KMS-11 (cell line): ENCODE results near the gene CLINT1.

ENCODE experiments used
- H2AFZ ChIP-seq: fragments of 200-600 bp; sonication (generic); 2 replicates; pipeline ENCODE4 v1.6.1; 2016; ENCODE audit warnings: antibody characterized with exemption, mixed run types, low read depth
- H3K27ac ChIP-seq: fragments of 200-600 bp; sonication (generic); 2 replicates; pipeline ENCODE4 v1.6.1; 2016; ENCODE audit warnings: mild to moderate bottlenecking, mixed run types
- H3K27me3 ChIP-seq: fragments of 200-600 bp; sonication (generic); 2 replicates; pipeline ENCODE4 v1.6.1; 2017; ENCODE audit warnings: mild to moderate bottlenecking, low read depth, mixed run types, moderate library complexity; ENCODE audit not compliant: insufficient read depth
- H3K36me3 ChIP-seq: fragments of 200-600 bp; sonication (generic); 2 replicates; pipeline ENCODE4 v1.6.1; 2017; ENCODE audit warnings: mild to moderate bottlenecking, mixed run types; ENCODE audit not compliant: insufficient read depth
- H3K4me1 ChIP-seq: fragments of 200-600 bp; sonication (generic); 2 replicates; pipeline ENCODE4 v1.6.1; 2016; ENCODE audit warnings: mild to moderate bottlenecking, low read depth, mixed run types; ENCODE audit not compliant: poor library complexity, severe bottlenecking
- H3K4me2 ChIP-seq: fragments of 200-600 bp; sonication (generic); 2 replicates; pipeline ENCODE4 v1.7.0; 2016; ENCODE audit warnings: mild to moderate bottlenecking, mixed run types
- H3K4me3 ChIP-seq: fragments of 200-600 bp; sonication (generic); IDR thresholded peaks from 2 replicates; pipeline ENCODE4 v1.6.1; 2017; ENCODE audit warnings: low read depth, low read length, mixed read lengths; ENCODE audit not compliant: insufficient read depth
- H3K79me2 ChIP-seq: fragments of 200-600 bp; sonication (generic); 2 replicates; pipeline ENCODE4 v1.6.1; 2016; ENCODE audit warnings: low read depth, mixed run types; ENCODE audit not compliant: insufficient read depth
- H3K9ac ChIP-seq: fragments of 200-600 bp; sonication (generic); 2 replicates; pipeline ENCODE4 v1.6.1; 2016; ENCODE audit warnings: mild to moderate bottlenecking, mixed run types
- H4K20me1 ChIP-seq: fragments of 200-600 bp; sonication (generic); 2 replicates; pipeline ENCODE4 v1.6.1; 2016; ENCODE audit warnings: mild to moderate bottlenecking, mixed run types; ENCODE audit not compliant: insufficient read depth
- CTCF ChIP-seq: fragments of 200-600 bp; sonication (generic); conservative IDR thresholded peaks from 2 replicates; pipeline ENCODE4 v1.6.1; 2017; ENCODE audit warnings: low read depth, mild to moderate bottlenecking, antibody characterized with exemption, low read length, moderate library complexity, mixed read lengths

Gene CLINT1

GRCh38 chr5:157820593-157821252, 38.2 kb downstream of the CLINT1 start:
- TF ChIP-seq CTCF, result peak; percentile 61
- Histone ChIP-seq H3K36me3 (no peaks in the 10 kb centered on the region), H3K4me3 (no peak overlapping the region), H3K27me3 (no peaks in the 10 kb centered on the region), H3K9ac (no peak overlapping the region; the same call in 1 of the 2 replicates), H3K4me2 (peak overlapping the region; percentile 39), H3K4me1 (peaks cover 69% of the 10 kb centered on the region), H3K27ac (peak overlapping the region; percentile 23; the same call in 1 of the 2 replicates), H3K79me2 (peaks cover 84% of the 10 kb centered on the region), H2AFZ (no peak overlapping the region), H4K20me1 (no peaks in the 10 kb centered on the region)

GRCh38 chr5:157819502-157820115, 39.3 kb downstream of the CLINT1 start:
- Histone ChIP-seq H3K4me3 (no peak overlapping the region), H3K27ac (peak overlapping the region; percentile 24; the same call in 1 of the 2 replicates), H2AFZ (no peak overlapping the region), H3K36me3 (no peaks in the 10 kb centered on the region), H3K79me2 (peaks cover 73% of the 10 kb centered on the region), H4K20me1 (no peaks in the 10 kb centered on the region), H3K9ac (no peak overlapping the region), H3K27me3 (no peaks in the 10 kb centered on the region), H3K4me1 (peaks cover 58% of the 10 kb centered on the region), H3K4me2 (no peak overlapping the region)
- no peak for TF ChIP-seq CTCF

DNA sequence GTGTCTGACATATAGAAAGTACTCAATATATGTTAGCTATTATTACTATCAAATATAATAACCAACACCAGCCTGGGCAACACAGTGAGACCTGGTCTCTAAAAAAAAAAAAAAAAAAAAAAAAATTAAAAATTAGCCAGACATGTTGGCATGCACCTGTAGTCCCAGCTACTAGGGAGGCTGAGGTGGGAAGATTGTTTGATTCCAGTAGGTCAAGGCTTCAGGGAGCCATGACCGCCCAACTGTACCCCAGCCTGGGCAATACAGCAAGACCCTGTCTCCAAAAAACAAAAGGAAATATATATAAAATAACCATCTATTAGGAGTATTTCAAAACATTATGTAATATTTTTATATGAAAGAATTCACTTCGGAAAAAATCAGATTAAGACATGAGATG, 40.6 kb downstream of the CLINT1 start:
- H2AFZ ChIP-seq, result no peak overlapping the region
- no peaks in the 10 kb centered on the region for H3K27me3 ChIP-seq
- peaks cover 61% of the 10 kb centered on the region for H3K79me2 ChIP-seq
- H3K4me3 ChIP-seq, result no peak overlapping the region
- no peak for TF ChIP-seq CTCF
- peaks cover 54% of the 10 kb centered on the region for H3K4me1 ChIP-seq
- no peaks in the 10 kb centered on the region for H4K20me1 ChIP-seq
- H3K27ac ChIP-seq, result no peak overlapping the region
- H3K9ac ChIP-seq, result no peak overlapping the region
- H3K4me2 ChIP-seq, result no peak overlapping the region
- no peaks in the 10 kb centered on the region for H3K36me3 ChIP-seq

GRCh38 chr5:157817928-157818327, 41.0 kb downstream of the CLINT1 start:
- TF ChIP-seq CTCF, result no peak
- H3K4me2 ChIP-seq, result no peak overlapping the region
- peaks cover 50% of the 10 kb centered on the region for H3K4me1 ChIP-seq
- H3K79me2 ChIP-seq, result peaks cover 56% of the 10 kb centered on the region
- no peaks in the 10 kb centered on the region for H3K36me3 ChIP-seq
- no peak overlapping the region for H2AFZ ChIP-seq
- H4K20me1 ChIP-seq, result no peaks in the 10 kb centered on the region
- H3K9ac ChIP-seq, result no peak overlapping the region
- H3K27me3 ChIP-seq, result no peaks in the 10 kb centered on the region
- no peak overlapping the region for H3K4me3 ChIP-seq
- no peak overlapping the region for H3K27ac ChIP-seq
